ENCODE data around the gene VCY.
"Not testable (repeated sequence)": the region's sequence is repeated elsewhere in the genome, so short reads cannot be mapped to it uniquely, and the experiment has no call there.

The VCY gene

GRCh38 chrY:13986373-13986772 is at the start of gene VCY:
VCY (minus strand) TSS chrY:13986473; CDS start chrY:13986440, 33 bp downstream.
- in situ Hi-C loops (cut with MboI; ENCODE audit: low sequenced_read_pairs, unreplicated experiment); DNase-seq (ENCODE audit: low spot score): not testable (repeated sequence)

GRCh38 chrY:14030395-14030794 is 44.1 kb upstream of the VCY start:
- in situ Hi-C loops (cut with MboI; ENCODE audit: low sequenced_read_pairs, unreplicated experiment); DNase-seq (ENCODE audit: low spot score): not testable (repeated sequence)

GRCh38 chrY:14011916-14012315 is 25.6 kb upstream of the VCY start:
- in situ Hi-C loops (cut with MboI; ENCODE audit: low sequenced_read_pairs, unreplicated experiment); DNase-seq (ENCODE audit: low spot score): not testable (repeated sequence)

- DNase-seq (ENCODE audit: low spot score); in situ Hi-C loops (cut with MboI; ENCODE audit: low sequenced_read_pairs, unreplicated experiment): not testable (repeated sequence)
Measured at GRCh38 chrY:13942406-13942805, 43.9 kb downstream of the VCY start.

Data from GM13976 (cell line).